OCI-LY3 (cell line): ENCODE measurements around the gene HPD.

Experiments used
- EZH2phosphoT487 ChIP-seq: fragments of 200-600 bp; shearing (Covaris generic); IDR thresholded peaks from 2 replicates; pipeline ENCODE4 v1.6.1; 2018; ENCODE audit warnings: antibody characterized with exemption, mixed run types, low read depth
- TF ChIP-seq, protein P1 (sequence below): fragments of 200-600, 300-600 bp; sonication (generic); IDR thresholded peaks from 2 replicates; pipeline ENCODE4 v1.5.1; 2014; ENCODE audit warnings: antibody characterized with exemption, low read length, low read depth

DNA sequence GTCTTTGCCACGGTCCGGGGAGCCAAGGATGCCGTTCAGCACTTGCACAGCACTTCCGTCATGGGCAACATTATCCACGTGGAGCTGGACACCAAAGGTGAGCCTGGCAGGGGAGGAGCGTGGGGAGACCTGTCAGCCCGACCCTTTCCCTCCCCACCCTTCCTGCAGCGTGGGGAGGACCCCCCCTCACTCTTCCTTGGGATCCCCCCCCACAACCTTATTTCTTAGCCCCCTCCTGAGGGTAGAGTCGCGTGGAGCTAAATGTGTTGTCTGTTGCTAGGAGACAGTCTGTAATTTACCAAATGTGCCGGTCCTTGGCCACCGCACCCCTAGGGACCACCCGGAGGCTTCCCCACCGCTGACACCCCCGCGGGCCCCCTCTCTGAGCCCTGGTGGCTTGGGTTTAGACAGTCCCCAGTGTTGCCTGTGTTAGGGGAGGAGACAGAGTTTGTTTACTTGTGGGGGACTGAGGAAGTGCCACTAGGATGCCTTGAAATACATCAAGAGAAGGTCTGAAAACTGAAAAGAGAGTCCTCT lies 52.6 kb downstream of the HPD start:
- TF ChIP-seq, protein P1, sequence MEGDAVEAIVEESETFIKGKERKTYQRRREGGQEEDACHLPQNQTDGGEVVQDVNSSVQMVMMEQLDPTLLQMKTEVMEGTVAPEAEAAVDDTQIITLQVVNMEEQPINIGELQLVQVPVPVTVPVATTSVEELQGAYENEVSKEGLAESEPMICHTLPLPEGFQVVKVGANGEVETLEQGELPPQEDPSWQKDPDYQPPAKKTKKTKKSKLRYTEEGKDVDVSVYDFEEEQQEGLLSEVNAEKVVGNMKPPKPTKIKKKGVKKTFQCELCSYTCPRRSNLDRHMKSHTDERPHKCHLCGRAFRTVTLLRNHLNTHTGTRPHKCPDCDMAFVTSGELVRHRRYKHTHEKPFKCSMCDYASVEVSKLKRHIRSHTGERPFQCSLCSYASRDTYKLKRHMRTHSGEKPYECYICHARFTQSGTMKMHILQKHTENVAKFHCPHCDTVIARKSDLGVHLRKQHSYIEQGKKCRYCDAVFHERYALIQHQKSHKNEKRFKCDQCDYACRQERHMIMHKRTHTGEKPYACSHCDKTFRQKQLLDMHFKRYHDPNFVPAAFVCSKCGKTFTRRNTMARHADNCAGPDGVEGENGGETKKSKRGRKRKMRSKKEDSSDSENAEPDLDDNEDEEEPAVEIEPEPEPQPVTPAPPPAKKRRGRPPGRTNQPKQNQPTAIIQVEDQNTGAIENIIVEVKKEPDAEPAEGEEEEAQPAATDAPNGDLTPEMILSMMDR: no peak
- no peak for TF ChIP-seq EZH2phosphoT487
